Peyer's patch (tissue), 4 donors: ENCODE results near the gene PIGK.

Experiments
- CTCF ChIP-seq, 6 experiments: fragments of 450-650 bp in 4 of 6; fragments of 200-600 bp in 2 of 6; sonication (generic) in 1 of 6; IDR thresholded peaks; one replicate each; pipeline ENCODE4 v1.5.1; 2017 to 2019; ENCODE audit warnings: antibody characterized with exemption in 6 of 6, mild to moderate bottlenecking in 3 of 6, moderate library complexity in 1 of 6
- POLR2A ChIP-seq, 2 donors: fragments of 450-650 bp; IDR thresholded peaks; one replicate each; pipeline ENCODE4 v1.5.1; 2017; ENCODE audit warnings: antibody characterized with exemption in 2 of 2, mild to moderate bottlenecking in 2 of 2, moderate library complexity in 2 of 2

- TF ChIP-seq CTCF (IDR thresholded peaks at IDR 0.05) (no peak), POLR2A (IDR thresholded peaks at IDR 0.05) (no peak)
These were observed 118.4 kb downstream of the PIGK start for GRCh38 chr1:77100875-77101274.
